ENCODE results near the gene HOMER1.

GRCh38 chr5:79471556-79471955 is 42.4 kb downstream of the HOMER1 start:
- no peak for TF ChIP-seq POLR2AphosphoS5 (IDR thresholded peaks at IDR 0.05)
- TF ChIP-seq CTCF (IDR thresholded peaks at IDR 0.05): no peak
